A549 (cell line): ENCODE data around the gene ZIC2. TPM values are rescaled to one million over a fixed set of nuclear protein-coding genes. Genes with fewer than 3 reads are reported as not detected.

Experiments
- ATAC-seq, 2 experiments: fragments of 200-7000 bp in 1 of 2; fragments of >200 bp in 1 of 2; cut with Nextera tagmentation in 1 of 2; cut with Tn5 transposase in 1 of 2; 3 replicates each; pipeline versions ENCODE4 v1.8.0 to v1.9.1; 2018 to 2020; ENCODE audit warnings: mild to moderate bottlenecking in 1 of 2, moderate library complexity in 1 of 2
- CTCF ChIA-PET: fragments of 300-600 bp; sonication (Branson Sonifier 250); formaldehyde crosslinking; extraction: SDS; loops from one replicate; lab custom pipeline; 2021; ENCODE audit warnings: antibody characterized with exemption, inconsistent platforms; lab: Yijun Ruan, JAX
- POLR2A ChIA-PET: fragments of 350-600 bp; formaldehyde crosslinking; extraction: SDS; loops from one replicate; lab custom pipeline; 2021; ENCODE audit warnings: antibody characterized with exemption, inconsistent platforms; lab: Yijun Ruan, JAX
- DNase-seq, 2 experiments: peaks; one replicate each; pipeline versions ENCODE4 v3.0.0 to v3.0.0-alpha.2; 2011 to 2016; ENCODE audit warnings: low read depth in 1 of 2, low spot score in 1 of 2
- FAIRE-seq: peaks from 2 replicates; lab custom pipeline; 2011; peaks lifted over from hg19 to GRCh38; lab: Jason Lieb, UNC
- H3K27ac ChIP-seq, 2 experiments: fragments of >200 bp; sonication (Bioruptor Twin); formaldehyde crosslinking; 3 replicates each; pipeline ENCODE4 v1.5.1; 2016 to 2017
- H3K4me1 ChIP-seq: fragments of >200 bp; sonication (Bioruptor Twin); formaldehyde crosslinking; 3 replicates; pipeline ENCODE4 v1.6.1; 2016
- H3K4me2 ChIP-seq: fragments of >200 bp; sonication (Bioruptor Twin); formaldehyde crosslinking; 3 replicates; pipeline ENCODE4 v1.6.1; 2016
- H3K4me3 ChIP-seq: fragments of >200 bp; sonication (Bioruptor Twin); formaldehyde crosslinking; 3 replicates; pipeline ENCODE4 v1.5.1; 2016
- H3K9me3 ChIP-seq: fragments of >200 bp; sonication (Bioruptor Twin); formaldehyde crosslinking; 3 replicates; pipeline ENCODE4 v1.6.1; 2016
- ATOH8 ChIP-seq: fragments of 250-450 bp; sonication (Bioruptor Pico); IDR thresholded peaks from 2 replicates; pipeline ENCODE4 v1.5.0; 2020; ENCODE audit warnings: low read depth, mild to moderate bottlenecking, moderate library complexity
- BCL3 ChIP-seq: fragments of >200 bp; sonication (Bioruptor Twin); formaldehyde crosslinking; IDR thresholded peaks from 3 replicates; pipeline ENCODE4 v1.6.1; 2016
- BHLHE40 ChIP-seq: IDR thresholded peaks from 2 replicates; pipeline ENCODE4 v1.6.1; 2012; ENCODE audit warnings: low read depth, low read length, inconsistent platforms
- CEBPB ChIP-seq, 2 experiments: fragments of >200 bp in 1 of 2; sonication (Bioruptor Twin) in 1 of 2; formaldehyde crosslinking in 1 of 2; IDR thresholded peaks; 2 replicates each; pipeline ENCODE4 v1.6.1; 2012 to 2016
- CHD2 ChIP-seq: fragments of 150-350 bp; IDR thresholded peaks from 2 replicates; pipeline ENCODE4 v1.6.1; 2014; ENCODE audit warnings: low read length; ENCODE audit not compliant: partially characterized antibody
- CTCF ChIP-seq: fragments of >200 bp; sonication (Bioruptor Twin); formaldehyde crosslinking; IDR thresholded peaks from 3 replicates; pipeline ENCODE4 v1.5.1; 2016
- E2F6 ChIP-seq: IDR thresholded peaks from 2 replicates; pipeline ENCODE4 v1.6.1; 2012; ENCODE audit warnings: low read depth, borderline replicate concordance
- FOXS1 ChIP-seq: fragments of 250-450 bp; sonication (Bioruptor Pico); IDR thresholded peaks from 2 replicates; pipeline ENCODE4 v1.5.0; 2020; ENCODE audit warnings: mild to moderate bottlenecking, moderate library complexity
- HES2 ChIP-seq: fragments of >200 bp; sonication (Bioruptor Twin); formaldehyde crosslinking; IDR thresholded peaks from 2 replicates; pipeline ENCODE4 v1.6.1; 2016
- HOXA7 ChIP-seq: fragments of 250-450 bp; sonication (Bioruptor Pico); IDR thresholded peaks from 2 replicates; pipeline ENCODE4 v1.5.0; 2020; ENCODE audit warnings: mild to moderate bottlenecking, moderate library complexity
- HOXB13 ChIP-seq: fragments of 250-450 bp; sonication (Bioruptor Pico); IDR thresholded peaks from 2 replicates; pipeline ENCODE4 v1.5.0; 2020; ENCODE audit warnings: low read depth, mild to moderate bottlenecking, moderate library complexity
- JUN ChIP-seq, 2 experiments: fragments of >200 bp; sonication (Bioruptor Twin); formaldehyde crosslinking; IDR thresholded peaks; 2 replicates in 1 of 2; 3 replicates in 1 of 2; pipeline ENCODE4 v1.6.1; 2016 to 2017
- KDM5A ChIP-seq: fragments of 200-600 bp; sonication (generic); IDR thresholded peaks from 2 replicates; pipeline ENCODE4 v1.6.1; 2016; ENCODE audit warnings: antibody characterized with exemption, mild to moderate bottlenecking
- MAZ ChIP-seq: fragments of 150-350 bp; IDR thresholded peaks from 2 replicates; pipeline ENCODE4 v1.6.1; 2014; ENCODE audit warnings: antibody characterized with exemption, low read depth, low read length, borderline replicate concordance
- MYC ChIP-seq: IDR thresholded peaks from 2 replicates; pipeline ENCODE4 v1.6.1; 2012; ENCODE audit warnings: mild to moderate bottlenecking, inconsistent platforms, low read length, improper control_type of control experiment, borderline replicate concordance
- NFE2L2 ChIP-seq: fragments of 150-350 bp; conservative IDR thresholded peaks from 2 replicates; pipeline ENCODE4 v1.6.1; 2014; ENCODE audit warnings: low read length
- NPAS2 ChIP-seq: fragments of 250-450 bp; sonication (Bioruptor Pico); IDR thresholded peaks from 2 replicates; pipeline ENCODE4 v1.8.0; 2022; ENCODE audit warnings: mild to moderate bottlenecking, moderate library complexity, borderline replicate concordance
- NR3C1 ChIP-seq: fragments of >200 bp; sonication (Bioruptor Twin); formaldehyde crosslinking; IDR thresholded peaks from 3 replicates; pipeline ENCODE4 v1.6.1; 2017
- PBX3 ChIP-seq: IDR thresholded peaks from 2 replicates; pipeline ENCODE4 v1.6.1; 2012
- PHF8 ChIP-seq: fragments of 200-600 bp; sonication (generic); IDR thresholded peaks from 2 replicates; pipeline ENCODE4 v1.6.1; 2016; ENCODE audit warnings: low read depth, mild to moderate bottlenecking, antibody characterized with exemption, moderate library complexity, borderline replicate concordance
- POLR2A ChIP-seq: IDR thresholded peaks from 2 replicates; pipeline ENCODE4 v1.6.1; 2012; ENCODE audit warnings: mild to moderate bottlenecking, low read length
- RAD21 ChIP-seq, 2 experiments: fragments of >200 bp in 1 of 2; sonication (Bioruptor Twin) in 1 of 2; formaldehyde crosslinking in 1 of 2; IDR thresholded peaks in 1 of 2; conservative IDR thresholded peaks in 1 of 2; 2 replicates in 1 of 2; 3 replicates in 1 of 2; pipeline ENCODE4 v1.6.1; 2012 to 2018; ENCODE audit warnings: inconsistent platforms in 1 of 2
- RFX5 ChIP-seq: fragments of 450-650 bp; IDR thresholded peaks from 2 replicates; pipeline ENCODE4 v1.7.1; 2014; ENCODE audit warnings: antibody characterized with exemption, mild to moderate bottlenecking, moderate library complexity
- TFCP2L1 ChIP-seq: fragments of 250-450 bp; sonication (Bioruptor Pico); IDR thresholded peaks from 2 replicates; pipeline ENCODE4 v1.5.0; 2021; ENCODE audit warnings: mild to moderate bottlenecking
- USF2 ChIP-seq: fragments of 450-650 bp; IDR thresholded peaks from 2 replicates; pipeline ENCODE4 v1.6.1; 2014; ENCODE audit warnings: antibody characterized with exemption
- ZC3H11A ChIP-seq: fragments of 450-650 bp; IDR thresholded peaks from 2 replicates; pipeline ENCODE4 v1.6.1; 2014; ENCODE audit warnings: antibody characterized with exemption, mild to moderate bottlenecking
- ZNF302 ChIP-seq: fragments of 250-450 bp; sonication (Bioruptor Pico); IDR thresholded peaks from 2 replicates; pipeline ENCODE4 v1.9.0; 2021; ENCODE audit warnings: inconsistent platforms, mild to moderate bottlenecking, moderate library complexity
- ZSCAN20 ChIP-seq: fragments of 250-450 bp; sonication (Bioruptor Pico); IDR thresholded peaks from 2 replicates; pipeline ENCODE4 v1.8.0; 2022; ENCODE audit warnings: mild to moderate bottlenecking, moderate library complexity
- WGBS: methylation state at CpG from one replicate; pipeline ENCODE4 v1.1.6; 2017; ENCODE audit errors: missing lambda C conversion rate; 5-methylcytosine and 5-hydroxymethylcytosine counted together
- polyA plus RNA-seq, 4 experiments: library from polyadenylated mRNA; depleted of rRNA in 3 of 4; stranded (reverse); fragments of >200 nt; fragmentation: RNase III in 1 of 4; extraction: RNeasy Plus Mini Kit Qiagen cat#74134 plus additional on column Dnase treatment in 1 of 4; gene quantifications; 2 replicates in 3 of 4; 3 replicates in 1 of 4; pipeline ENCODE4 v1.2.3, GENCODE V29; 2011 to 2017

Gene ZIC2
- polyA plus RNA-seq, 2 of the 4 experiments (the other 2 are of a cell fraction) = 2.1 to 10.3 TPM

- FAIRE-seq = no peak
- Histone ChIP-seq H3K4me3 (no peak overlapping the region), H3K4me1 (no peaks in the 10 kb centered on the region), H3K4me2 (peak overlapping the region; percentile 83; the same call in 2 of the 3 replicates), H3K27ac (no peak overlapping the region), H3K9me3 (no peaks in the 10 kb centered on the region)
- TF ChIP-seq BHLHE40 = no peak
- TF ChIP-seq TFCP2L1 (CRISPR knock-in tag) = no peak
- no peak for TF ChIP-seq PBX3
- TF ChIP-seq NPAS2 (CRISPR knock-in tag) = no peak
- TF ChIP-seq ZNF302 (CRISPR knock-in tag) = no peak
- TF ChIP-seq CHD2 = no peak
- TF ChIP-seq HES2 = no peak
- no peak for TF ChIP-seq BCL3
- no peak for TF ChIP-seq CEBPB (IDR thresholded peaks at IDR 0.05)
- TF ChIP-seq NFE2L2 = no peak
- TF ChIP-seq ZSCAN20 = no peak
- ATAC-seq = no peak
- ChIA-PET CTCF (no interaction called here), POLR2A (no interaction called here)
- WGBS = 90% methylated on average over 10 of the region's 10 CpGs
- no peak for DNase-seq
Measured at GRCh38 chr13:99959127-99959539, 22.5 kb upstream of the ZIC2 start.

GRCh38 chr13:99959540-99960230 lies 21.9 kb upstream of the ZIC2 start:
- 53% methylated on average over 23 of the region's 49 CpGs for WGBS
- no peak for TF ChIP-seq PBX3
- TF ChIP-seq RFX5 = no peak
- TF ChIP-seq POLR2A = no peak
- TF ChIP-seq USF2 = no peak
- no peak for TF ChIP-seq ZC3H11A
- no peak for TF ChIP-seq RAD21 (conservative IDR thresholded peaks at IDR 0.05 in 1 of 2, IDR thresholded peaks at IDR 0.05 in 1 of 2)
- no peak for TF ChIP-seq CHD2
- TF ChIP-seq MYC = no peak
- TF ChIP-seq PHF8 = no peak
- no peak for TF ChIP-seq MAZ
- no peak for TF ChIP-seq JUN (IDR thresholded peaks at IDR 0.05)
- TF ChIP-seq KDM5A = no peak
- TF ChIP-seq E2F6 = no peak
- no peak for TF ChIP-seq HOXB13
- no peak for TF ChIP-seq ZNF302 (CRISPR knock-in tag)
- no peak for TF ChIP-seq NR3C1
- TF ChIP-seq FOXS1 (CRISPR knock-in tag) = no peak
- no peak for TF ChIP-seq ATOH8
- TF ChIP-seq CTCF = no peak
- no peak for TF ChIP-seq HOXA7 (CRISPR knock-in tag)
- CTCF ChIA-PET = interaction anchor here (1.4 kb wide), 1 partner anchor 11 kb away, joined by 3 read pairs; no protein-coding TSS in a partner anchor
- H3K9me3 ChIP-seq = no peaks in the 10 kb centered on the region
- POLR2A ChIA-PET = interaction anchor here (0.6 kb wide), 1 partner anchor 21 kb away, joined by 3 read pairs; no protein-coding TSS in a partner anchor
- no peaks in the 10 kb centered on the region for H3K4me1 ChIP-seq
- peak overlapping the region; percentile 5 to 45; a peak in 3 of 6 replicates for H3K27ac ChIP-seq
- peak overlapping the region; percentile 37 for H3K4me3 ChIP-seq
- ATAC-seq = peak; percentile 42 to 51; a peak in 3 of 6 replicates
- FAIRE-seq = no peak
- H3K4me2 ChIP-seq = peak overlapping the region; percentile 83
- DNase-seq = no peak
